AG10803 (cell line): Measurements from ENCODE around the gene PPFIA2.
"Not testable (repeated sequence)": the region's sequence is repeated elsewhere in the genome, so short reads cannot be mapped to it uniquely, and the experiment has no call there.

Experiments
- DNase-seq: peaks from one replicate; pipeline ENCODE4 v3.0.0; 2010; ENCODE audit warnings: low read depth
- H3K4me3 ChIP-seq: 2 replicates; pipeline ENCODE4 v1.5.1; 2011; ENCODE audit warnings: mild to moderate bottlenecking, low read length, control low read depth
- TF ChIP-seq, protein P1 (sequence below): conservative IDR thresholded peaks from 2 replicates; pipeline ENCODE4 v1.5.1; 2011; ENCODE audit warnings: mild to moderate bottlenecking, low read length, control low read depth, inconsistent platforms

PPFIA2 gene

DNA sequence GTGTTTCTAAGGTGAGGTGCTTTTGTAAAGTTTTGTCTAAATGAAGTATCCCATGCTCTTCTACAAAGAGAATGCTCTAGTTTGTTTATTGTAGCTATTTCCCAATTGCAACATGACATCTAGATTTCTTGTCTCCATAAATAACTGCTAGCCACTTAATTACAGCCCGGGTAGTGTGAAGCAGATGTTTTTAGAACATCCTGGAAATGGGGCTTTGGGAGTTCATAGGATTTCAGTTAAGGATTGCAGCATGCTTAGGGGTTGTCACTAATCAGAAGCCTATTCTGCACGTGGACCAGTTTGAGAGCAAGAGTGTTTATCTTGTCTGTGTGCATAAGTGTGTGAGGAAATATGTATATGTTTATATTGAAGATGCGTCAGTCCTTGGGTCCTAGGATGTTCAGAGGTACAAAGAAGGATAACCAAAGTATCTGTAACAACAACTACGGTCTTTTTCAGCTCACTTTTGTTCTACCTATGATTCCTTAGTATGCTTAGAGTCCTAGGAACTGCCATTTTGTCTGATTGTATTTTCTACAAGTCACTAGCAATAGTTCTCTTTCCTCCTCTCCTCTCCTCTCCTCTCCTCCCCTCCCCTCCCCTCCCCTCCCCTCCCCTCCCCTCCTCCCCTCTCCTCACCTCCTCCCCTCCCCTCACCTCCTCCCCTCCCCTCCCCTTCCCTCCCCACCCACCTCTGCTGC is 546.0 kb downstream of the PPFIA2 start:
- DNase-seq = peak; percentile 59
- TF ChIP-seq, protein P1, sequence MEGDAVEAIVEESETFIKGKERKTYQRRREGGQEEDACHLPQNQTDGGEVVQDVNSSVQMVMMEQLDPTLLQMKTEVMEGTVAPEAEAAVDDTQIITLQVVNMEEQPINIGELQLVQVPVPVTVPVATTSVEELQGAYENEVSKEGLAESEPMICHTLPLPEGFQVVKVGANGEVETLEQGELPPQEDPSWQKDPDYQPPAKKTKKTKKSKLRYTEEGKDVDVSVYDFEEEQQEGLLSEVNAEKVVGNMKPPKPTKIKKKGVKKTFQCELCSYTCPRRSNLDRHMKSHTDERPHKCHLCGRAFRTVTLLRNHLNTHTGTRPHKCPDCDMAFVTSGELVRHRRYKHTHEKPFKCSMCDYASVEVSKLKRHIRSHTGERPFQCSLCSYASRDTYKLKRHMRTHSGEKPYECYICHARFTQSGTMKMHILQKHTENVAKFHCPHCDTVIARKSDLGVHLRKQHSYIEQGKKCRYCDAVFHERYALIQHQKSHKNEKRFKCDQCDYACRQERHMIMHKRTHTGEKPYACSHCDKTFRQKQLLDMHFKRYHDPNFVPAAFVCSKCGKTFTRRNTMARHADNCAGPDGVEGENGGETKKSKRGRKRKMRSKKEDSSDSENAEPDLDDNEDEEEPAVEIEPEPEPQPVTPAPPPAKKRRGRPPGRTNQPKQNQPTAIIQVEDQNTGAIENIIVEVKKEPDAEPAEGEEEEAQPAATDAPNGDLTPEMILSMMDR = no peak
- H3K4me3 ChIP-seq = no peak overlapping the region

- no peak overlapping the region for H3K4me3 ChIP-seq
- TF ChIP-seq, protein P1 = no peak
- DNase-seq = no peak
Observed at GRCh38 chr12:81211306-81211705, 547.8 kb downstream of the PPFIA2 start.

- not testable (repeated sequence) for H3K4me3 ChIP-seq
- DNase-seq = peak; percentile 46
Observed at GRCh38 chr12:81209772-81210225, 549.4 kb downstream of the PPFIA2 start.

GRCh38 chr12:81209012-81209411 is 550.1 kb downstream of the PPFIA2 start:
- peak; percentile 30 for DNase-seq
- H3K4me3 ChIP-seq = no peak overlapping the region
- TF ChIP-seq, protein P1 = no peak

DNA sequence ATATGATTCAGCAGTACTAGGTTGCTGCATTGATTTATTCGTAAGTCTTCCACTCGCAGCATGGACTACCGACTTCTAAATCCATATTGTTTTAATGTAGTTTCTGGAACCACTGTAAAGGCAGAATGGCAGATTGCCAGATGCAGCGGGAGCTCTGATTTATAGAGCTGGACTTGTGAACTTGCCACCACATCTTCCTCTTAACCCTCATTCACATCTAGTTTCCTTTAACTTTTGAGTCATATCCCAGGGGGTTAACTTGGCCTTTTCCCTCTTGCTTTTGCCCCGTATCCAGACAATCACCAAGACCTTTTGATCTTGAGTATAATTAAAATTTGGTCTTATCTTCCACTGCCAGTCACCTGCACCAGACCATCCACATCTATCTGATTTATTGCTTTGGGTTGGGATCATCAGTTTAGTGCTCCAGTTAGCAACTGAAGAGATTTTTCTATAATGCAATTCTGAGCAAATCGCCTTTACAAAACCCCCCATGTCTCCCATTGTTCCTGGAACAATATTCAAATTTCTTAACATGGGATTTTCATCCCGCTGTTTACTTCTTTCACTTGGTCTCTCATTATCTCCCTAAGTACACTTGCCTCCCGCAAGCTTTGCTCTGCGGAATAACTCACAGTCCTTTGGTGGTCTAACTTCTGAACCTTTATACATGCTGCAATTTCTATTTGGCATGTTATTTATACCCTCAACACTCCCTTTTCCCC is 550.8 kb downstream of the PPFIA2 start:
- TF ChIP-seq, protein P1 = no peak
- DNase-seq = no peak
- H3K4me3 ChIP-seq = no peak overlapping the region
